ENCODE results near the gene MAP4K3. TPM values are rescaled to one million over a fixed set of nuclear protein-coding genes. Genes with fewer than 3 reads are reported as not detected.

Gene MAP4K3
- total RNA-seq, 1 experiment from 2014 or later, result 26.6 TPM

GRCh38 chr2:39422700-39423099, 14.4 kb downstream of the MAP4K3 start:
- no peak for DNase-seq (ENCODE audit: low read depth, low spot score)
- TF ChIP-seq CTCF (IDR thresholded peaks at IDR 0.05) (no peak), REST (IDR thresholded peaks at IDR 0.05; ENCODE audit: insufficient read depth in 1 of 2, low read depth in 2 of 2, low read length in 1 of 2) (no peak), POLR2AphosphoS5 (IDR thresholded peaks at IDR 0.05; ENCODE audit: low read depth, low read length) (no peak), TCF7L2 (IDR thresholded peaks at IDR 0.05; ENCODE audit: low read depth, low read length) (no peak), SIN3A (IDR thresholded peaks at IDR 0.05; ENCODE audit: borderline replicate concordance, insufficient read depth, low read depth, low read length) (no peak)
- BruUV-seq (replicated peaks), result no TSS peak
- H3K4me3 ChIP-seq (ENCODE audit: low read depth in 2 of 2, low read length in 2 of 2), result no peak overlapping the region
- in situ Hi-C loops (cut with HindIII; ENCODE audit: low pct_unique_long_range_greater_than_20kb, low sequenced_read_pairs), result no loop called here
- no peak overlapping the region for H3K27ac ChIP-seq (ENCODE audit: low read length)
- no peaks in the 10 kb centered on the region for H3K27me3 ChIP-seq (ENCODE audit: control insufficient read depth, insufficient read depth, low read length)
- H3K4me1 ChIP-seq (ENCODE audit: control insufficient read depth, insufficient read depth, low read length), result peaks cover 11% of the 10 kb centered on the region; the same call in 1 of the 2 replicates
- no peaks in the 10 kb centered on the region for H3K36me3 ChIP-seq (ENCODE audit: control insufficient read depth, insufficient read depth, low read length)
- no peak for ATAC-seq
- H3K9me3 ChIP-seq (ENCODE audit: control insufficient read depth, insufficient read depth, low read depth, low read length), result no peaks in the 10 kb centered on the region
- POLR2A ChIA-PET, result interaction anchor here (0.6 kb wide), 1 partner anchor 27 kb away, joined by 6 read pairs; no protein-coding TSS in a partner anchor
- intact Hi-C loops (cut with micrococcal nuclease; ENCODE audit: unreplicated experiment), result no loop called here
- CTCF ChIA-PET, result no interaction called here

GRCh38 chr2:39421354-39421753, 15.7 kb downstream of the MAP4K3 start:
- TF ChIP-seq REST (IDR thresholded peaks at IDR 0.05; ENCODE audit: insufficient read depth in 1 of 2, low read depth in 2 of 2, low read length in 1 of 2) (no peak), CTCF (IDR thresholded peaks at IDR 0.05) (no peak), POLR2AphosphoS5 (IDR thresholded peaks at IDR 0.05; ENCODE audit: low read depth, low read length) (no peak), SIN3A (IDR thresholded peaks at IDR 0.05; ENCODE audit: borderline replicate concordance, insufficient read depth, low read depth, low read length) (no peak), TCF7L2 (IDR thresholded peaks at IDR 0.05; ENCODE audit: low read depth, low read length) (no peak)
- BruUV-seq (replicated peaks), result no TSS peak
- peaks cover 8% of the 10 kb centered on the region for H3K4me1 ChIP-seq (ENCODE audit: control insufficient read depth, insufficient read depth, low read length)
- no peak overlapping the region for H3K4me3 ChIP-seq (ENCODE audit: low read depth in 2 of 2, low read length in 2 of 2)
- no peaks in the 10 kb centered on the region for H3K27me3 ChIP-seq (ENCODE audit: control insufficient read depth, insufficient read depth, low read length)
- ChIA-PET POLR2A (no interaction called here), CTCF (no interaction called here)
- intact Hi-C loops (cut with micrococcal nuclease; ENCODE audit: unreplicated experiment) (no loop called here), in situ Hi-C loops (cut with HindIII; ENCODE audit: low pct_unique_long_range_greater_than_20kb, low sequenced_read_pairs) (no loop called here)
- no peak overlapping the region for H3K27ac ChIP-seq (ENCODE audit: low read length)
- ATAC-seq (no peak), DNase-seq (ENCODE audit: low read depth, low spot score) (no peak)
- H3K36me3 ChIP-seq (ENCODE audit: control insufficient read depth, insufficient read depth, low read length), result no peaks in the 10 kb centered on the region
- no peaks in the 10 kb centered on the region for H3K9me3 ChIP-seq (ENCODE audit: control insufficient read depth, insufficient read depth, low read depth, low read length)

All from Panc1 (cell line).